Measurements from ENCODE around the gene ZNF587.
"Not testable (repeated sequence)": the region's sequence is repeated elsewhere in the genome, so short reads cannot be mapped to it uniquely, and the experiment has no call there.

Gene ZNF587

DNA sequence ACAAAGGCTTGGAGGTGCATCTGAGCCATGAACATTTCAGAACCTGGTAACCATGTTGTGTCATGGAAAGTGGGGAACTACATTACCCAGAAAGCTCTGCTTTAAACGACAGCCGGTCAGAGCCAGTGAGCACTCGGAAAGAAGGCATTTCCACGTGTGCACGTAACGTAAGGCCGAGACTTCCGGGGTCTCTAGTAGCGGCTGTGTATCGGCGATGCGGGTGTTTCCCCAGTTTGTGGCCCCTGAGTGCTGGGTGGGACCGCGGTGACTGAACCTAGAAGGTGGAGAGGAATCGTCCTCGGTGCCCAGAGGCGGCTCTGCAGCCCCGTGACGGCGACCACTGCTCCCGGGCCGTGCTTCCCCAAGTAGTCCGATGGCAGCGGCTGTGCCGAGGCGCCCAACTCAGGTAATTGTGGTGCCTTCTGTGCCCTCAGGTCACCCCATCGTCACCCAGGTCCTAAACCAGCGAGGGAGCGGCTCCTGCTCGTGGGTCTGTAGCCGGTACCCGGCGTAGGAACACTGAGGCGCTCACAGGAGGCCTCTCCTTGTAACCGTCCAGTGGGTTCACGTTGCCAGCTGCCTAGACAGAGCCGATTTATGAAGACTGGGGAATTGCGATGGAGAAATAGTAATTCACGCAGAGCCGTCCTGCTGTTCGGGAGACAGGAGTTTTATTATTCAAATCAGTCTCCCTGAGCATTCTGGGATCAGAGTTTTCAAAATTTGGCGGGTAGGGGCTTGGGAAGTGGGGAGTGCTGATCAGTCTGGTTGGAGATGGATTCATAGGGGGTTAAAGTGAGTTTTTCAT lies at the start of gene ZNF587:
Gene ZNF587, plus strand, starts transcription at position 194 of the 808 bp plus-strand sequence. Its CDS starts 180 bp downstream, at position 374.
- H3K27me3 ChIP-seq (replicated peaks; ENCODE audit: control insufficient read depth, insufficient read depth, low read length); H3K36me3 ChIP-seq (ENCODE audit: control insufficient read depth, insufficient read depth, low read length): not testable (repeated sequence)
- peak; percentile 76 for DNase-seq (ENCODE audit: extremely low read depth, insufficient read length)
- peak within 1 kb of the TSS; percentile 80 for H3K4me3 ChIP-seq (replicated peaks; ENCODE audit: low read depth, low read length)

DNA sequence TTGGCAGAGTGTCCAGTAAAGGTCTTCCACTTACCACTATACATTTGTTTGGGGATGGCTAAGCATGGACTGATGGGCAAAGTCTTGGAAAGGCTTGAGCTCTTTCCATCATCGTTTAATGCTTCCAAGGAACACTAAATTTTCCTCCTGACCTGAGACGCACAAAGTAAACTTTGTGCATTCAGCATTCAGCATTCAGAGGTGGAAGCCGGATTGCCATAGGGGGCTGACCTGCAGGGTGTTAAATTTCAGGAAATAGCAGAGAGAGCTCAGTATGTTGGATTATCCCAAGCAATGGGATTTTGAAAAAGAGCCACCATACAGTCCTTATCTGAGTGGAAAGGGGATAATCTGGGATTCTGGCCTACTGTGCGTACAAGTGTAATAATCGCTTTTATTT lies 49.0 kb upstream of the ZNF587 start:
- peaks cover 2% of the 10 kb centered on the region for H3K36me3 ChIP-seq (ENCODE audit: control insufficient read depth, insufficient read depth, low read length)
- no peak overlapping the region for H3K4me3 ChIP-seq (replicated peaks; ENCODE audit: low read depth, low read length)
- no peak for DNase-seq (ENCODE audit: extremely low read depth, insufficient read length)
- no peaks in the 10 kb centered on the region for H3K27me3 ChIP-seq (replicated peaks; ENCODE audit: control insufficient read depth, insufficient read depth, low read length)
- TF ChIP-seq, protein P1, sequence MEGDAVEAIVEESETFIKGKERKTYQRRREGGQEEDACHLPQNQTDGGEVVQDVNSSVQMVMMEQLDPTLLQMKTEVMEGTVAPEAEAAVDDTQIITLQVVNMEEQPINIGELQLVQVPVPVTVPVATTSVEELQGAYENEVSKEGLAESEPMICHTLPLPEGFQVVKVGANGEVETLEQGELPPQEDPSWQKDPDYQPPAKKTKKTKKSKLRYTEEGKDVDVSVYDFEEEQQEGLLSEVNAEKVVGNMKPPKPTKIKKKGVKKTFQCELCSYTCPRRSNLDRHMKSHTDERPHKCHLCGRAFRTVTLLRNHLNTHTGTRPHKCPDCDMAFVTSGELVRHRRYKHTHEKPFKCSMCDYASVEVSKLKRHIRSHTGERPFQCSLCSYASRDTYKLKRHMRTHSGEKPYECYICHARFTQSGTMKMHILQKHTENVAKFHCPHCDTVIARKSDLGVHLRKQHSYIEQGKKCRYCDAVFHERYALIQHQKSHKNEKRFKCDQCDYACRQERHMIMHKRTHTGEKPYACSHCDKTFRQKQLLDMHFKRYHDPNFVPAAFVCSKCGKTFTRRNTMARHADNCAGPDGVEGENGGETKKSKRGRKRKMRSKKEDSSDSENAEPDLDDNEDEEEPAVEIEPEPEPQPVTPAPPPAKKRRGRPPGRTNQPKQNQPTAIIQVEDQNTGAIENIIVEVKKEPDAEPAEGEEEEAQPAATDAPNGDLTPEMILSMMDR (IDR thresholded peaks at IDR 0.05; ENCODE audit: insufficient read depth, low read length, poor library complexity, severe bottlenecking): no peak

DNA sequence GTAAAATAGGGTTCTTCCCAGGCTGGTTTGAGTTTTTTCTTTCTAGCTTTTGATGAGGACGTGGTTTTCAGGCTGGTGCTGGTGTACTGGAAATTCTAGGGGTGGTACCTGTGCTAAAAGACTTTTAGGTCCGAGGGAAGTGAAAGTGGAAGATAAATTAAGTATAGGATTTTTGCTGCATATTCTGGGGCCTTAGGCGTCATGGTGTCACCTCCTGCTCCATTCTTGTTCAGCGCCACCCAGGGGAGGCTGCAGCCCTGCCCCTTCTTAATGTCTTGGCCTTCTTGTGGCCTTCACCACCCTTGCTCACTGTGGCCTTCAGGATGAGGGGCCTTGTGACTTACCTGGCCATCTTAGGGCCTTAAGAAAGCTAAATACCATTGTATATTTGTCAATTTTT lies 47.4 kb upstream of the ZNF587 start:
- no peaks in the 10 kb centered on the region for H3K27me3 ChIP-seq (replicated peaks; ENCODE audit: control insufficient read depth, insufficient read depth, low read length)
- DNase-seq (ENCODE audit: extremely low read depth, insufficient read length): peak; percentile 26
- H3K4me3 ChIP-seq (replicated peaks; ENCODE audit: low read depth, low read length): no peak overlapping the region
- no peaks in the 10 kb centered on the region; the same call in none of the 2 replicates for H3K36me3 ChIP-seq (ENCODE audit: control insufficient read depth, insufficient read depth, low read length)
- TF ChIP-seq, protein P1 (IDR thresholded peaks at IDR 0.05; ENCODE audit: insufficient read depth, low read length, poor library complexity, severe bottlenecking): peak; percentile 31

DNA sequence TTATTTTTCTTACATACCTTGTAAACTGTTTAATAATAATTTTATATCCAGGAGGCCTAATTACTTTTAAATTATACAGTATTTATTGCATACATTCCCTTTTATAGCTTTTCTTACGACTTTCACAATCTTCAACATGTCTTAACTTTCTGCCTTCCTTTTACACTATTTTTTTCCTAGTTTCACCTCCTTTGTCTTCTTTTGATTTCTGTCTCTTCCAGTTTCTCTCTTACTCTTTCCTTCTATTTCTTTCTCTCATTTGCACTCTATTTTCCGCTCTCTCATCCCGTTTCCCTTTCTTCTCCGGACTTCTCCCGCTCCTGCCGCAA lies 46.4 kb upstream of the ZNF587 start:
- H3K4me3 ChIP-seq (replicated peaks; ENCODE audit: low read depth, low read length): no peak overlapping the region
- peaks cover 2% of the 10 kb centered on the region for H3K36me3 ChIP-seq (ENCODE audit: control insufficient read depth, insufficient read depth, low read length)
- H3K27me3 ChIP-seq (replicated peaks; ENCODE audit: control insufficient read depth, insufficient read depth, low read length): no peaks in the 10 kb centered on the region
- no peak for DNase-seq (ENCODE audit: extremely low read depth, insufficient read length)
- TF ChIP-seq, protein P1 (IDR thresholded peaks at IDR 0.05; ENCODE audit: insufficient read depth, low read length, poor library complexity, severe bottlenecking): no peak

DNA sequence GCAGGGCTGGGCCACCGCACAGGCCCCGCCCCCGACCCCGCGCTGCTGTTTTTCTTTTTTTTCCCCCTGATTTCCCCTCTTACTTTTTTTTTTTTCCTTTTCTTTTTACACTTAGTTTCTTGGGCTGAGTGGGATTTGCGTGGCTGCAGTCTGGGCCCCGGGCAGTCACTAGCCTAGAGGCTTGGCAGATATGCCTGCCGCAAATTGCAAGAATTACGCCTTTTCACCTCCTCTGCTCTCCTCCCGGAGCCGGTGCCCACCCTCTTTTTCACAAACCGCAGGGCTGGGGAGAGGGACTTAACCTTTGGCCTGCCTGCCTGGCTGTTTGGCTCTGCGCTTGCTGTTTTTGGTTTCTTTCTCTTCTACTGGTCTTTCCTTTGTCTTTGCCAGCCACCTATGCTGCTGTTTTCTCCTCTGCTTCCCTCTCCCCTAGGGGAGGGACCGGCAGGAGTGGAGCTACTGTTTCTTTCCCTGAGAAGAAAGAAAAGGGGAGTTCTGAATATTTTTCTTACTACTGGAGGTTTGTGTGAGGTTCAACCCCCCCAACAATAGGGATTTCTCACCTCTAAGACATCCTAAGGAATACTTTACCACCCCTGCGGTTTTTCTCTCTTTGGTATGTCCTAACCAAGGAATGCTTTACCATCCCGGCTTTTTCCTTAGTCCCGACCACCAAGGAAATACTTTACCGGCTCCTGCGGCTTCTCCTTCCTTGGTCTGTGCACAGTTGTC lies 45.9 kb upstream of the ZNF587 start:
- peaks cover 3% of the 10 kb centered on the region for H3K36me3 ChIP-seq (ENCODE audit: control insufficient read depth, insufficient read depth, low read length)
- no peaks in the 10 kb centered on the region for H3K27me3 ChIP-seq (replicated peaks; ENCODE audit: control insufficient read depth, insufficient read depth, low read length)
- no peak overlapping the region for H3K4me3 ChIP-seq (replicated peaks; ENCODE audit: low read depth, low read length)
- TF ChIP-seq, protein P1 (IDR thresholded peaks at IDR 0.05; ENCODE audit: insufficient read depth, low read length, poor library complexity, severe bottlenecking): no peak
- DNase-seq (ENCODE audit: extremely low read depth, insufficient read length): peak; percentile 17

DNA sequence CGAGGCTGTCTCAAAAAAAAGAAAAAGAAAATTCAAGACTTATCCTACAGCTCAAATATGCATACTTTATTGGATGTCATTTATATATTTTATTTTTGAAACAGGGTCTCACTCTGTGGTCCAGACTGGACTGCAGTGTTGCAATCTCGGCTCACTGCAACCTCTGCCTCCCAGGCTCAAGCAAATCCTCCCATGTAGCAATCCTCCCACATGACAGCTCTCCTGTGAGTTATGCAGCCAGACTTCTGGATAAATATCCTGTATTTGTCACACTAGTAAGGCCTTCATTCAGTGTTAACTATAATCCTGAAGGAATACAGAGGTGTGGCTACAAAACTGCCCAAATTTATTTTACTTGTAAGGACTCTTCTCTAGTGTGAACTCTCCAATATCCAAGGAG lies 42.1 kb upstream of the ZNF587 start:
- DNase-seq (ENCODE audit: extremely low read depth, insufficient read length): no peak
- peaks cover 7% of the 10 kb centered on the region for H3K36me3 ChIP-seq (ENCODE audit: control insufficient read depth, insufficient read depth, low read length)
- TF ChIP-seq, protein P1 (IDR thresholded peaks at IDR 0.05; ENCODE audit: insufficient read depth, low read length, poor library complexity, severe bottlenecking): no peak
- H3K27me3 ChIP-seq (replicated peaks; ENCODE audit: control insufficient read depth, insufficient read depth, low read length): no peaks in the 10 kb centered on the region
- H3K4me3 ChIP-seq (replicated peaks; ENCODE audit: low read depth, low read length): no peak overlapping the region

DNA sequence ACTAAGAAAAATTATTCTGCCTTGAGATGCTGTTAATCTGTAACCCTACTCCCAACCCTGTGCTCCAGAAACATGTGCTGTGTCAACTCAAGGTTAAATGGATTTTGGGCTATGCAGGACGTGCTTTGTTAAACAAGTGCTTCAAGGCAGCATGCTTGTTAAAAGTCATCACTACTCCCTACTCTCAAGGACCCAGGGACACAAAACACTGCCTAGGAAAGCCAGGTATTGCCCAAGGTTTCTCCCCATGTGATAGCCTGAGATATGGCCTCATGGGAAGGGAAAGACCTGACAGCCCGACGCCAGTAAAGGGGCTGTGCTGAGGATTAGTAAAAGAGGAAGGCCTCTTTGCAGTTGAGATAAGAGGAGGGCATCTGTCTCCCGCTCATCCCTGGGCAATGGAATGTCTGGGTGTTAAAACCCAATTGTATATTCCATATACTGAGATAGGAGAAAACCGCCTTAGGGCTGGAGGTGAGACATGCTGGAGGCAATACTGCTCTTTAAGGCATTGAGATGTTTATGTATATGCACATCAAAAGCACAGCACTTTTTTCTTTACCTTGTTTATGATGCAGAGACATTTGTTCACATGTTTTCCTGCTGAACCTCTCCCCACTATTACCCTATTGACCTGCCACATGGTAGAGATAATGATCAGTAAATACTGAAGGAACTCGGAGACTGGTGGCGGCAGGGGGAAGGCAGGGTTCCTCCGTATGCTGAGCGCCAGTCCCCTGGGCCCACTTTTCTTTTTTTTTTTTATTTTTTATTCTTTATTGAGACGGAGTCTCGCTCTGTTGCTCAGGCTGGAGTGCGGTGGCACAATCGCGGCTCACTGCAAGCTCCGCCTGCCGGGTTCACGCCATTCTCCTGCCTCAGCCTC lies 39.0 kb upstream of the ZNF587 start:
- not testable (repeated sequence) for H3K36me3 ChIP-seq (ENCODE audit: control insufficient read depth, insufficient read depth, low read length); H3K27me3 ChIP-seq (replicated peaks; ENCODE audit: control insufficient read depth, insufficient read depth, low read length); DNase-seq (ENCODE audit: extremely low read depth, insufficient read length); H3K4me3 ChIP-seq (replicated peaks; ENCODE audit: low read depth, low read length)

All from GM06990 (cell line).